HepG2 (cell line): ENCODE data around the gene MAPK4. TPM values are rescaled to one million over a fixed set of nuclear protein-coding genes. Genes with fewer than 3 reads are reported as not detected.

Experiments
- ATAC-seq: fragments of 200-7000 bp; cut with Tn5 transposase; 3 replicates; pipeline ENCODE4 v1.9.1; 2020; ENCODE audit warnings: mild to moderate bottlenecking, moderate library complexity
- BruUV-seq: library from RNA; stranded (reverse); fragments of 400-500 nt; replicated peaks from 2 replicates; lab custom pipeline; 2021; lab: Mats Ljungman, UMichigan
- CTCF ChIA-PET: fragments of 300-600 bp; formaldehyde crosslinking; extraction: SDS; loops from one replicate; lab custom pipeline; 2021; ENCODE audit warnings: low total read pairs, inconsistent platforms, low intra/inter-chr PET ratio; lab: Yijun Ruan, JAX
- POLR2A ChIA-PET: fragments of 350-600 bp; sonication (Branson Sonifier 250); formaldehyde crosslinking; loops from one replicate; lab custom pipeline; 2020; ENCODE audit warnings: antibody characterized with exemption, inconsistent platforms; lab: Yijun Ruan, JAX
- DNase-seq: peaks from one replicate; pipeline ENCODE4 v3.0.0-alpha.2; 2015; ENCODE audit warnings: low spot score
- FAIRE-seq: peaks from 3 replicates; lab custom pipeline; 2011; peaks lifted over from hg19 to GRCh38; lab: Jason Lieb, UNC
- H2AFZ ChIP-seq: one replicate; pipeline ENCODE4 v1.6.1; 2011; ENCODE audit warnings: low read length, inconsistent platforms
- H3K27ac ChIP-seq: fragments of 300-600 bp; 3 replicates; pipeline ENCODE4 v1.8.0; 2011; ENCODE audit warnings: mixed run types, mild to moderate bottlenecking, mixed read lengths, low read length, inconsistent platforms; ENCODE audit not compliant: insufficient read depth; ENCODE audit errors: extremely low read length
- H3K27me3 ChIP-seq, 2 experiments: fragments of 200-600 bp in 1 of 2; 2 replicates in 1 of 2; 3 replicates in 1 of 2; pipeline versions ENCODE4 v1.6.0 to v1.8.0; 2011; ENCODE audit warnings: low read length in 2 of 2, mild to moderate bottlenecking in 2 of 2, moderate library complexity in 2 of 2, inconsistent platforms in 1 of 2; ENCODE audit not compliant: insufficient read depth in 2 of 2, control insufficient read depth in 1 of 2
- H3K36me3 ChIP-seq, 2 experiments: fragments of 200-600 bp in 1 of 2; replicated peaks in 1 of 2; 2 replicates in 1 of 2; 3 replicates in 1 of 2; pipeline versions ENCODE4 v1.5.1 to v1.8.0; 2011; ENCODE audit warnings: low read length in 2 of 2, inconsistent platforms in 1 of 2; ENCODE audit not compliant: insufficient read depth in 2 of 2, control insufficient read depth in 1 of 2
- H3K4me1 ChIP-seq: 2 replicates; pipeline ENCODE4 v1.5.1; 2012; ENCODE audit warnings: low read length, inconsistent platforms; ENCODE audit not compliant: insufficient read depth
- H3K4me2 ChIP-seq: 2 replicates; pipeline ENCODE4 v1.6.0; 2011; ENCODE audit warnings: low read depth, low read length, inconsistent platforms
- H3K4me3 ChIP-seq, 3 experiments: fragments of 200-600 bp in 1 of 3; sonication (generic), shearing (Covaris generic) in 1 of 3; replicated peaks in 1 of 3; 2 replicates each; pipeline ENCODE4 v1.5.1; 2011 to 2016; ENCODE audit warnings: low read length in 3 of 3, inconsistent platforms in 2 of 3, low read depth in 2 of 3, mild to moderate bottlenecking in 2 of 3, control low read depth in 1 of 3, mixed read lengths in 1 of 3; ENCODE audit not compliant: insufficient read depth in 1 of 3
- H3K79me2 ChIP-seq: one replicate; pipeline ENCODE4 v1.6.1; 2011; ENCODE audit warnings: low read length, inconsistent platforms; ENCODE audit not compliant: insufficient read depth
- H3K9ac ChIP-seq: 2 replicates; pipeline ENCODE4 v1.6.0; 2011; ENCODE audit warnings: mild to moderate bottlenecking, low read depth, low read length, inconsistent platforms; ENCODE audit not compliant: insufficient read depth
- H3K9me3 ChIP-seq: 2 replicates; pipeline ENCODE4 v1.5.1; 2012; ENCODE audit warnings: mild to moderate bottlenecking, low read length
- H4K20me1 ChIP-seq: 2 replicates; pipeline ENCODE4 v1.6.0; 2011; ENCODE audit warnings: inconsistent platforms, mild to moderate bottlenecking, low read length, moderate library complexity; ENCODE audit not compliant: insufficient read depth
- HNRNPL ChIP-seq: fragments of 200-400 bp; formaldehyde crosslinking; IDR thresholded peaks from 2 replicates; pipeline ENCODE4 v1.6.1; 2017; ENCODE audit warnings: mild to moderate bottlenecking, low read depth, low read length
- KLF16 ChIP-seq, 2 experiments: sonication (generic) in 1 of 2; formaldehyde crosslinking in 1 of 2; IDR thresholded peaks; 2 replicates each; pipeline versions ENCODE4 v1.6.1 to v1.8.0; 2016 to 2023; ENCODE audit warnings: missing genetic modification reagents in 2 of 2, missing compliant biosample characterization in 1 of 2
- MEF2D ChIP-seq: sonication (generic); formaldehyde crosslinking; IDR thresholded peaks from 2 replicates; pipeline ENCODE4 v1.5.1; 2020; ENCODE audit warnings: mild to moderate bottlenecking, missing genetic modification reagents
- RARG ChIP-seq: sonication (generic); formaldehyde crosslinking; IDR thresholded peaks from 2 replicates; pipeline ENCODE4 v1.4.0; 2020; ENCODE audit warnings: low read depth, mild to moderate bottlenecking, missing genetic modification reagents
- TFDP1 ChIP-seq: IDR thresholded peaks from 2 replicates; pipeline ENCODE4 v1.6.1; 2016; ENCODE audit warnings: missing compliant biosample characterization, missing genetic modification reagents, borderline replicate concordance
- ZFP90 ChIP-seq: sonication (generic); formaldehyde crosslinking; IDR thresholded peaks from 2 replicates; pipeline ENCODE4 v1.8.0; 2022; ENCODE audit warnings: missing genetic modification reagents, mild to moderate bottlenecking, inconsistent platforms, borderline replicate concordance
- ZMYM2 ChIP-seq: sonication (generic); formaldehyde crosslinking; IDR thresholded peaks from 2 replicates; pipeline ENCODE4 v1.8.0; 2022; ENCODE audit warnings: mild to moderate bottlenecking, missing genetic modification reagents
- ZNF30 ChIP-seq: sonication (generic); formaldehyde crosslinking; IDR thresholded peaks from 2 replicates; pipeline ENCODE4 v1.5.0; 2020; ENCODE audit warnings: mild to moderate bottlenecking, missing genetic modification reagents
- ZNF543 ChIP-seq: sonication (generic); formaldehyde crosslinking; IDR thresholded peaks from 2 replicates; pipeline ENCODE4 v1.4.0; 2020; ENCODE audit warnings: mild to moderate bottlenecking, missing genetic modification reagents
- ZNF781 ChIP-seq: sonication (generic); formaldehyde crosslinking; IDR thresholded peaks from 2 replicates; pipeline ENCODE4 v1.5.1; 2020; ENCODE audit warnings: borderline replicate concordance, mild to moderate bottlenecking, missing genetic modification reagents; ENCODE audit errors: not compliant biosample characterization
- WGBS: methylation state at CpG from one replicate; pipeline ENCODE4 v1.1.6; 2017; ENCODE audit warnings: low lambda C conversion rate; 5-methylcytosine and 5-hydroxymethylcytosine counted together
- in situ Hi-C: cut with HindIII; loops from 2 replicates; pipeline ENCODE4 v1.10.0; 2017; ENCODE audit warnings: low pct_unique_long_range_greater_than_20kb; ENCODE audit not compliant: extremely low pct_ligation_motif_present
- intact Hi-C: fragments of 100-400 bp; cut with micrococcal nuclease; formaldehyde crosslinking; loops from one replicate; pipeline ENCODE4 v1.10.0; 2022; ENCODE audit not compliant: unreplicated experiment
- polyA plus RNA-seq, 8 experiments: library from polyadenylated mRNA; depleted of rRNA in 3 of 8; stranded (reverse) in 7 of 8; unstranded in 1 of 8; fragments of >200 nt; fragmentation: Illumina TruSeq in 4 of 8; extraction: Trizol in 4 of 8; gene quantifications; 2 replicates each; pipeline versions ENCODE4 v1.2.1 to v1.2.3, GENCODE V29; 2011 to 2016; ENCODE audit warnings: low read depth in 4 of 8, missing spikeins in 1 of 8, mixed read lengths in 1 of 8; ENCODE audit not compliant: insufficient read depth in 1 of 8
- total RNA-seq, 5 experiments: library from RNA; depleted of rRNA; stranded (reverse); fragments of >200 nt; fragmentation: Illumina TruSeq; extraction: Trizol; gene quantifications; 2 replicates each; pipeline ENCODE4 v1.2.3, GENCODE V29; 2016; ENCODE audit warnings: low read depth in 1 of 5
- TF ChIP-seq, protein P1 (sequence below): sonication (generic); formaldehyde crosslinking; IDR thresholded peaks from 2 replicates; pipeline ENCODE4 v1.8.0; 2022; ENCODE audit warnings: mild to moderate bottlenecking, missing genetic modification reagents; ENCODE audit not compliant: insufficient replicate concordance

The MAPK4 gene
- total and polyA plus RNA-seq, 2 of the 13 experiments (the other 11 are each of a cell fraction or from before 2014, with no cell fraction given): not detected

- WGBS: 25% methylated on average over 3 of the region's 3 CpGs
- no TSS peak for BruUV-seq
- Histone ChIP-seq H3K4me2 (no peak overlapping the region), H4K20me1 (no peaks in the 10 kb centered on the region), H3K79me2 (no peaks in the 10 kb centered on the region), H3K27ac (no peak overlapping the region), H3K4me1 (no peaks in the 10 kb centered on the region), H3K9me3 (no peaks in the 10 kb centered on the region), H2AFZ (no peak overlapping the region), H3K27me3 (peaks cover 0 to 16% of the 10 kb centered on the region in 2 experiments; a peak in 2 of 5 replicates), H3K9ac (no peak overlapping the region), H3K36me3 (no peaks in the 10 kb centered on the region), H3K4me3 (no peak overlapping the region)
- intact Hi-C loops: no loop called here
- DNase-seq (no peak), FAIRE-seq (no peak), ATAC-seq (no peak)
- ChIA-PET CTCF (no interaction called here), POLR2A (no interaction called here)
- in situ Hi-C loops: no loop called here
- TF ChIP-seq TFDP1 (CRISPR knock-in tag): no peak
- no peak for TF ChIP-seq ZNF543 (CRISPR knock-in tag)
- TF ChIP-seq, protein P1, sequence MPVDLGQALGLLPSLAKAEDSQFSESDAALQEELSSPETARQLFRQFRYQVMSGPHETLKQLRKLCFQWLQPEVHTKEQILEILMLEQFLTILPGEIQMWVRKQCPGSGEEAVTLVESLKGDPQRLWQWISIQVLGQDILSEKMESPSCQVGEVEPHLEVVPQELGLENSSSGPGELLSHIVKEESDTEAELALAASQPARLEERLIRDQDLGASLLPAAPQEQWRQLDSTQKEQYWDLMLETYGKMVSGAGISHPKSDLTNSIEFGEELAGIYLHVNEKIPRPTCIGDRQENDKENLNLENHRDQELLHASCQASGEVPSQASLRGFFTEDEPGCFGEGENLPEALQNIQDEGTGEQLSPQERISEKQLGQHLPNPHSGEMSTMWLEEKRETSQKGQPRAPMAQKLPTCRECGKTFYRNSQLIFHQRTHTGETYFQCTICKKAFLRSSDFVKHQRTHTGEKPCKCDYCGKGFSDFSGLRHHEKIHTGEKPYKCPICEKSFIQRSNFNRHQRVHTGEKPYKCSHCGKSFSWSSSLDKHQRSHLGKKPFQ (CRISPR knock-in tag): no peak
- no peak for TF ChIP-seq RARG (CRISPR knock-in tag)
- TF ChIP-seq HNRNPL: no peak
- TF ChIP-seq ZNF781 (CRISPR knock-in tag): no peak
- no peak for TF ChIP-seq MEF2D (CRISPR knock-in tag)
- TF ChIP-seq ZMYM2 (CRISPR knock-in tag): no peak
- no peak for TF ChIP-seq ZFP90
- no peak for TF ChIP-seq ZNF30 (CRISPR knock-in tag)
- no peak for TF ChIP-seq KLF16 (CRISPR knock-in tag; IDR thresholded peaks at IDR 0.05)
Observed at GRCh38 chr18:50754297-50754696, 194.4 kb downstream of the MAPK4 start.
